Kidney (tissue), 14 donors: ENCODE measurements around the gene KIF26B. TPM values are rescaled to one million over a fixed set of nuclear protein-coding genes. Genes with fewer than 3 reads are reported as not detected.
"Not testable (repeated sequence)": the region's sequence is repeated elsewhere in the genome, so short reads cannot be mapped to it uniquely, and the experiment has no call there.

Experiments
- DNase-seq, 5 donors: peaks; one replicate each; pipeline ENCODE4 v3.0.0-alpha.2; 2013 to 2020
- FAIRE-seq: peaks from 2 replicates; lab custom pipeline; 2012; peaks lifted over from hg19 to GRCh38; lab: Jason Lieb, UNC
- H3K27ac ChIP-seq, 2 donors: one replicate each; pipeline ENCODE4 v1.7.0; 2013; ENCODE audit warnings: low read depth in 2 of 2, low read length in 2 of 2, inconsistent platforms in 1 of 2
- H3K27me3 ChIP-seq: one replicate; pipeline ENCODE4 v1.7.1; 2013; ENCODE audit warnings: low read length, inconsistent platforms; ENCODE audit not compliant: control insufficient read depth, insufficient read depth
- H3K36me3 ChIP-seq, 3 donors: one replicate each; pipeline versions ENCODE4 v1.7.0 to v1.7.1; 2013; ENCODE audit warnings: low read length in 3 of 3, control low read depth in 1 of 3, inconsistent platforms in 1 of 3; ENCODE audit not compliant: insufficient read depth in 3 of 3, control insufficient read depth in 2 of 3
- H3K4me1 ChIP-seq, 3 donors: one replicate each; pipeline versions ENCODE4 v1.7.0 to v1.7.1; 2013; ENCODE audit warnings: low read length in 3 of 3, inconsistent platforms in 1 of 3, low read depth in 1 of 3; ENCODE audit not compliant: control insufficient read depth in 2 of 3, insufficient read depth in 2 of 3
- H3K4me3 ChIP-seq, 3 donors: one replicate each; pipeline versions ENCODE4 v1.7.0 to v1.8.1; 2013; ENCODE audit warnings: low read length in 3 of 3, control low read depth in 1 of 3, inconsistent platforms in 1 of 3
- H3K9ac ChIP-seq, 3 donors: one replicate each; pipeline versions ENCODE4 v1.7.0 to v1.7.1; 2013; ENCODE audit warnings: low read length in 3 of 3, control low read depth in 1 of 3, inconsistent platforms in 1 of 3
- H3K9me3 ChIP-seq, 3 donors: one replicate each; pipeline versions ENCODE4 v1.7.0 to v1.7.1; 2013; ENCODE audit warnings: low read length in 3 of 3, control low read depth in 1 of 3, inconsistent platforms in 1 of 3; ENCODE audit not compliant: control insufficient read depth in 2 of 3, insufficient read depth in 1 of 3
- intact Hi-C: fragments of 100-400 bp; cut with DNase I; formaldehyde crosslinking; loops from one replicate; pipeline ENCODE4 v1.11.1; 2022
- polyA plus RNA-seq: library from polyadenylated mRNA; stranded (reverse); fragments of 350-450 nt; fragmentation: Illumina TruSeq; extraction: RNeasy Lipid Tissue Mini Kit (QIAGEN cat#74804); gene quantifications from one replicate; pipeline ENCODE4 v1.2.3, GENCODE V29; 2014; ENCODE audit warnings: low read depth, low replicate concordance; ENCODE audit not compliant: insufficient read depth
- total RNA-seq: library from RNA; stranded (reverse); fragmentation: NEBNext Ultra II Directional; extraction: Animal tissue kit (Norgen Biotek cat#: 25700); gene quantifications from one replicate; pipeline ENCODE4 v1.2.1, GENCODE V29; 2021
- TF ChIP-seq, protein P1 (sequence below): IDR thresholded peaks from 3 replicates; pipeline ENCODE4 v1.5.1; 2012; ENCODE audit warnings: mild to moderate bottlenecking, moderate library complexity, borderline replicate concordance; ENCODE audit not compliant: insufficient read depth; ENCODE audit errors: extremely low read depth
- donor health status: control.
- donor health status: control.
- donor health status: control.
- donor health status: control.
- donor health status: control.
- donor health status: DM: yes; HTN: yes; CAD: no.
- donor health status: Normal renal cell carcinoma (clear cell type).

The KIF26B gene
- total and polyA plus RNA-seq, 2 donors from 2014 or later = 0.52 to 10.7 TPM

DNA sequence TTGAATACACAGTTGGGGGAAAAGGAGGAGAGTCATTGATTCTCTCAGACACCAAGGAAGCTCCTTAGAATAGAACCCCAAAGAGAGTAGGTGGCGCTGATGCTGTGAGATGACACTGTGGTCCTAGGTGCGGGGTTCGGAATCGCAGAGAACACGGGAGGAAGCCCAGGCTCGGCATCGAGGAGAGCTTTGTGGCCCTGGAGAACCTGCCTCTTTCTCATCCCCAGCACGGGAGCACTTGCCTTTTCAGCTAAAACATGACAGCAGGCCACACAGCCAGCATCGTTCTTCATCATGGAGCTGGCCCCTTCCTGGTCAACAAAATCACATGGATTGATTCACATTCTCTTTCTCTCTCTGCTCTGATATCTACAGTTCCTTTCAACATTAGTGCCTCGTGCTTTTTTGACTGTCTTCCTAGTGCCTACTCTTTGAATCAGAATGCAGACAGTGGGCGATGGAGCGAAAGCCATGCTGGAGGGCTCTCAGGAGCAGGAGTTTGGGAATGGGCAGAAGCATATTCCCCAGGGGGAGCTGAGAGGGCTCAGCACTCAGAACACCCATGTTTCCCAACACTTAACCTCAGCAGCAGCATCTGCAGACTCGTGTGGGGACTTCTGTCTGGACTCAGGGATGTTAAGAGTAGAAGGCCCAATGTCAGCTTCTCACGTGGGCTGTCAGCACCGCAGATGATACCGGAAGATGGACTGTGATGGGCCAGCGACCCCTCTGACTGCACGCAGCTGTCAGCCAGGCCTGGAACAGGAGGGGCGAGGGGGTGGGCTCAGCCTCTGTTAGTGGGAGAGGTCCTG lies 539.4 kb downstream of the KIF26B start:
- no peak overlapping the region for H3K27ac ChIP-seq
- TF ChIP-seq, protein P1, sequence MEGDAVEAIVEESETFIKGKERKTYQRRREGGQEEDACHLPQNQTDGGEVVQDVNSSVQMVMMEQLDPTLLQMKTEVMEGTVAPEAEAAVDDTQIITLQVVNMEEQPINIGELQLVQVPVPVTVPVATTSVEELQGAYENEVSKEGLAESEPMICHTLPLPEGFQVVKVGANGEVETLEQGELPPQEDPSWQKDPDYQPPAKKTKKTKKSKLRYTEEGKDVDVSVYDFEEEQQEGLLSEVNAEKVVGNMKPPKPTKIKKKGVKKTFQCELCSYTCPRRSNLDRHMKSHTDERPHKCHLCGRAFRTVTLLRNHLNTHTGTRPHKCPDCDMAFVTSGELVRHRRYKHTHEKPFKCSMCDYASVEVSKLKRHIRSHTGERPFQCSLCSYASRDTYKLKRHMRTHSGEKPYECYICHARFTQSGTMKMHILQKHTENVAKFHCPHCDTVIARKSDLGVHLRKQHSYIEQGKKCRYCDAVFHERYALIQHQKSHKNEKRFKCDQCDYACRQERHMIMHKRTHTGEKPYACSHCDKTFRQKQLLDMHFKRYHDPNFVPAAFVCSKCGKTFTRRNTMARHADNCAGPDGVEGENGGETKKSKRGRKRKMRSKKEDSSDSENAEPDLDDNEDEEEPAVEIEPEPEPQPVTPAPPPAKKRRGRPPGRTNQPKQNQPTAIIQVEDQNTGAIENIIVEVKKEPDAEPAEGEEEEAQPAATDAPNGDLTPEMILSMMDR = no peak
- H3K4me3 ChIP-seq = no peak overlapping the region
- no peak overlapping the region for H3K9ac ChIP-seq
- no peaks in the 10 kb centered on the region for H3K9me3 ChIP-seq
- no peaks in the 10 kb centered on the region for H3K4me1 ChIP-seq
- no peak for FAIRE-seq
- intact Hi-C loops = no loop called here
- H3K36me3 ChIP-seq = no peaks in the 10 kb centered on the region
- H3K27me3 ChIP-seq = no peaks in the 10 kb centered on the region
- DNase-seq = peak in 1 of 5 donors; percentile 42

DNA sequence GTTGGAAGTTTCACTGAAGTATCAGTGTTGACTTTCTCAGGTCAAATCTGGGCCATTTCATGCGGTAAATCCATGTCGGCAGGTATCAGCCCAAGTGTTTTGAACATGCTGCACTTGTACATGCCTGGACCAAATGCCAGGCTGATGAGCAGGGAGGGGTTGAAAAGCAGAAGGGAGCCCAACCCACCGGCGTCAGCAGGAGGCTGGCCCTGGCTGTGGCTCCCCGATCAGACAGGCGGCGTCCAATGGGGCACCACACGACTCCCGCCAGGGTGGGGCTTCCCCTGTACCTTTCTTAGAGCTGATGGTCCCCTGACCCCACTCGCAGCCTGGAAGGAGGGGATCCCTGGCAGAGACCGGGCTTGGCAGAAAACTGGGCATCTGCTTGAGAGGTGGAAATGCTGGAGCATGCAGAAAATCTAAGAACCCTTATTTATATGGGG lies 540.0 kb downstream of the KIF26B start:
- no peaks in the 10 kb centered on the region for H3K4me1 ChIP-seq
- H3K27ac ChIP-seq = no peak overlapping the region
- H3K27me3 ChIP-seq = no peaks in the 10 kb centered on the region
- no peaks in the 10 kb centered on the region for H3K36me3 ChIP-seq
- H3K9me3 ChIP-seq = no peaks in the 10 kb centered on the region
- intact Hi-C loops = no loop called here
- TF ChIP-seq, protein P1 = no peak
- FAIRE-seq = no peak
- DNase-seq = peak in 1 of 5 donors; percentile 59
- no peak overlapping the region for H3K4me3 ChIP-seq
- H3K9ac ChIP-seq = no peak overlapping the region

DNA sequence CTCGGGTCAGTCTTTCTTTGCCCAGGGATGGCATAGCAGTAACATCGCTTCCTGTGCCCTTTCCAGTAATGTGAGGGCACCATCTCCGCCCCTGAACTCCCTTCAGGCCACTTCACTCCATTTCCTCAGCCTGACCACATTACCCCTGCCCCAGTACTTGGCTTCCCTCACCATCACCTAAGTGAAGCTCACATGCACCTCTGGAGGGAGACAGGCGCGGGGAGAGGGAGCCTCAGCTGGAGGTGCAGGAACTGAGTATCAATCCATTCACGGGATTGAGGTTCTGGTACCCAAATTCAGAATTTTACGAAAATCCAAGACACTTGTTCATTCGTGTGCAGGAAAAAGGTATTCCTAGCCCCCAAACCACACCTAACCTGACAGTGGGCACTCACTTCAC lies 540.4 kb downstream of the KIF26B start:
- TF ChIP-seq, protein P1 = no peak
- FAIRE-seq = no peak
- no peak overlapping the region for H3K4me3 ChIP-seq
- no peaks in the 10 kb centered on the region for H3K36me3 ChIP-seq
- H3K9me3 ChIP-seq = no peaks in the 10 kb centered on the region
- H3K9ac ChIP-seq = no peak overlapping the region
- H3K4me1 ChIP-seq = no peaks in the 10 kb centered on the region
- no peaks in the 10 kb centered on the region for H3K27me3 ChIP-seq
- no peak for DNase-seq
- intact Hi-C loops = no loop called here
- no peak overlapping the region for H3K27ac ChIP-seq

DNA sequence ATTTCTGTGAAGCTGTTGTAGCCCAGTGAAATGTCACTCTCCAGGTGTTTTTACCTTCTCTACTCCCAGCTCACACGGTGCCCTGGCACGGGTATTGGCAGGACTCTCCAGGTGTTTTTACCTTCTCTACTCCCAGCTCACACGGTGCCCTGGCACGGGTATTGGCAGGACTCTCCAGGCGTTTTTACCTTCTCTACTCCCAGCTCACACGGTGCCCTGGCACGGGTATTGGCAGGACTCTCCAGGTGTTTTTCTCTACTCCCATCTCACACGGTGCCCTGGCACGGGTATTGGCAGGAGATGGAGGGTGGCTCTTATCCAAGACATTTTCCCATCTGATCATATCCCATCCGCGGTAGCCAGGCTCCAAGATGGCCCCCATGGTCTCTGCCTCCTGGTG lies 540.9 kb downstream of the KIF26B start:
- DNase-seq, H3K4me3 ChIP-seq, H3K4me1 ChIP-seq, FAIRE-seq, H3K27ac ChIP-seq, H3K27me3 ChIP-seq, H3K9me3 ChIP-seq, H3K36me3 ChIP-seq, H3K9ac ChIP-seq, intact Hi-C loops: not testable (repeated sequence)
